HG02588 (cell line): ENCODE data around the gene ZNF423.
A peak's percentile ranks its signal among the peaks of the same experiment; 100 is the strongest.

Experiments
- ATAC-seq: cut with Tn5 transposase; IDR thresholded peaks from one replicate; pipeline ENCODE4 v1.9.1; 2021; ENCODE audit warnings: mild to moderate bottlenecking, moderate library complexity; ENCODE audit not compliant: unreplicated experiment

Gene ZNF423

GRCh38 chr16:49827805-49828438 is 28.0 kb downstream of the ZNF423 start:
- ATAC-seq: no peak

- no peak for ATAC-seq
Observed at GRCh38 chr16:49826515-49826914, 29.4 kb downstream of the ZNF423 start.

- no peak for ATAC-seq
Observed at GRCh38 chr16:49825041-49825440, 30.9 kb downstream of the ZNF423 start.

GRCh38 chr16:49824593-49824992 is 31.3 kb downstream of the ZNF423 start:
- ATAC-seq: no peak

- ATAC-seq: no peak
Observed at GRCh38 chr16:49822649-49823370, 33.1 kb downstream of the ZNF423 start.

GRCh38 chr16:49821614-49822282 is 34.2 kb downstream of the ZNF423 start:
- no peak for ATAC-seq

GRCh38 chr16:49821156-49821555 is 34.8 kb downstream of the ZNF423 start:
- no peak for ATAC-seq

- ATAC-seq: no peak
Observed at GRCh38 chr16:49817754-49818507, 38.0 kb downstream of the ZNF423 start.

GRCh38 chr16:49816875-49817274 is 39.0 kb downstream of the ZNF423 start:
- no peak for ATAC-seq

- no peak for ATAC-seq
Observed at GRCh38 chr16:49811644-49812334, 44.1 kb downstream of the ZNF423 start.

GRCh38 chr16:49810831-49811230 is 45.1 kb downstream of the ZNF423 start:
- ATAC-seq: no peak

- no peak for ATAC-seq
Observed at GRCh38 chr16:49809561-49809960, 46.4 kb downstream of the ZNF423 start.

GRCh38 chr16:49809062-49809461 is 46.9 kb downstream of the ZNF423 start:
- ATAC-seq: no peak

- no peak for ATAC-seq
Observed at GRCh38 chr16:49806446-49806845, 49.5 kb downstream of the ZNF423 start.

GRCh38 chr16:49801290-49801689 is 54.6 kb downstream of the ZNF423 start:
- no peak for ATAC-seq

- ATAC-seq: peak; percentile 62
Observed at GRCh38 chr16:49800876-49801275, 55.0 kb downstream of the ZNF423 start.

GRCh38 chr16:49800441-49800840 is 55.5 kb downstream of the ZNF423 start:
- no peak for ATAC-seq

GRCh38 chr16:49799172-49799571 is 56.7 kb downstream of the ZNF423 start:
- no peak for ATAC-seq

- no peak for ATAC-seq
Observed at GRCh38 chr16:49795513-49795912, 60.4 kb downstream of the ZNF423 start.

- ATAC-seq: no peak
Observed at GRCh38 chr16:49793244-49793643, 62.7 kb downstream of the ZNF423 start.

- ATAC-seq: no peak
Observed at GRCh38 chr16:49789616-49790015, 66.3 kb downstream of the ZNF423 start.
